H9 (cell line): ENCODE results near the gene DENND1C. TPM values are rescaled to one million over a fixed set of nuclear protein-coding genes. Genes with fewer than 3 reads are reported as not detected.

Experiments used
- DNase-seq: peaks from one replicate; pipeline ENCODE4 v3.0.0-alpha.2; 2017
- H2AFZ ChIP-seq: one replicate; pipeline ENCODE4 v1.6.1; 2013; ENCODE audit warnings: mild to moderate bottlenecking, low read length, control low read depth, moderate library complexity
- H2AK5ac ChIP-seq: 2 replicates; pipeline ENCODE4 v1.6.1; 2013; ENCODE audit warnings: low read length, control low read depth, mixed read lengths; ENCODE audit not compliant: insufficient read length
- H2BK120ac ChIP-seq: one replicate; pipeline ENCODE4 v1.6.1; 2013; ENCODE audit warnings: low read depth, mild to moderate bottlenecking, low read length, control low read depth, inconsistent platforms; ENCODE audit not compliant: poor library complexity, severe bottlenecking
- H2BK12ac ChIP-seq: 2 replicates; pipeline ENCODE4 v1.6.1; 2013; ENCODE audit warnings: low read length, control low read depth, mixed read lengths, low read depth; ENCODE audit not compliant: insufficient read length
- H2BK15ac ChIP-seq: 2 replicates; pipeline ENCODE4 v1.6.1; 2013; ENCODE audit warnings: low read depth, low read length, control low read depth
- H2BK20ac ChIP-seq: one replicate; pipeline ENCODE4 v1.6.1; 2013; ENCODE audit warnings: low read depth, mild to moderate bottlenecking, low read length, control low read depth, inconsistent platforms; ENCODE audit not compliant: poor library complexity, severe bottlenecking
- H2BK5ac ChIP-seq: 2 replicates; pipeline ENCODE4 v1.6.1; 2013; ENCODE audit warnings: low read length, control low read depth, mixed read lengths; ENCODE audit not compliant: insufficient read length
- H3K14ac ChIP-seq: 2 replicates; pipeline ENCODE4 v1.6.1; 2013; ENCODE audit warnings: low read length, control low read depth; ENCODE audit not compliant: insufficient read depth
- H3K18ac ChIP-seq: 2 replicates; pipeline ENCODE4 v1.6.1; 2013; ENCODE audit warnings: low read depth, mild to moderate bottlenecking, mixed read lengths, low read length, control low read depth; ENCODE audit not compliant: insufficient read length
- H3K23ac ChIP-seq: 2 replicates; pipeline ENCODE4 v1.6.1; 2013; ENCODE audit warnings: low read length, control low read depth, mixed read lengths, low read depth; ENCODE audit not compliant: insufficient read length
- H3K23me2 ChIP-seq: 2 replicates; pipeline ENCODE4 v1.6.1; 2013; ENCODE audit warnings: low read depth, mild to moderate bottlenecking, mixed read lengths, low read length, control low read depth; ENCODE audit not compliant: insufficient read length, poor library complexity, severe bottlenecking
- H3K27ac ChIP-seq: 2 replicates; pipeline ENCODE4 v1.5.1; 2013; ENCODE audit warnings: low read length, control low read depth, mixed read lengths, low read depth; ENCODE audit not compliant: insufficient read length
- H3K27me3 ChIP-seq: 2 replicates; pipeline ENCODE4 v1.6.1; 2013; ENCODE audit warnings: low read length, control low read depth, inconsistent platforms; ENCODE audit not compliant: insufficient read depth
- H3K4ac ChIP-seq: 2 replicates; pipeline ENCODE4 v1.6.1; 2013; ENCODE audit warnings: low read depth, mild to moderate bottlenecking, control low read depth, inconsistent platforms, low read length, moderate library complexity
- H3K4me1 ChIP-seq: 2 replicates; pipeline ENCODE4 v1.6.1; 2013; ENCODE audit warnings: low read length, control low read depth, inconsistent platforms; ENCODE audit not compliant: insufficient read depth
- H3K4me2 ChIP-seq: 2 replicates; pipeline ENCODE4 v1.6.1; 2013; ENCODE audit warnings: low read length, control low read depth, mixed read lengths; ENCODE audit not compliant: insufficient read length, insufficient read depth
- H3K56ac ChIP-seq: 2 replicates; pipeline ENCODE4 v1.6.1; 2013; ENCODE audit warnings: low read depth, mild to moderate bottlenecking, mixed read lengths, low read length, control low read depth; ENCODE audit not compliant: insufficient read length
- H3K79me1 ChIP-seq: 2 replicates; pipeline ENCODE4 v1.6.1; 2013; ENCODE audit warnings: low read depth, mild to moderate bottlenecking, moderate library complexity, low read length, control low read depth, inconsistent platforms; ENCODE audit not compliant: insufficient read depth, poor library complexity, severe bottlenecking
- H3K79me2 ChIP-seq: 2 replicates; pipeline ENCODE4 v1.6.1; 2013; ENCODE audit warnings: low read length, control low read depth, inconsistent platforms; ENCODE audit not compliant: insufficient read depth
- H3K9ac ChIP-seq: 2 replicates; pipeline ENCODE4 v1.6.1; 2013; ENCODE audit warnings: low read length, control low read depth, mixed read lengths; ENCODE audit not compliant: insufficient read length; ENCODE audit errors: extremely low read depth
- H3K9me3 ChIP-seq: one replicate; pipeline ENCODE4 v1.6.1; 2013; ENCODE audit warnings: low read depth, low read length, inconsistent platforms; ENCODE audit not compliant: control insufficient read depth
- H3T11ph ChIP-seq: one replicate; pipeline ENCODE4 v1.6.1; 2013; ENCODE audit warnings: mild to moderate bottlenecking, low read length, control low read depth, inconsistent platforms
- H4K20me1 ChIP-seq: one replicate; pipeline ENCODE4 v1.6.1; 2013; ENCODE audit not compliant: control insufficient read depth, insufficient read length, insufficient read depth
- H4K5ac ChIP-seq: 2 replicates; pipeline ENCODE4 v1.6.1; 2013; ENCODE audit warnings: low read depth, mild to moderate bottlenecking, mixed read lengths, low read length, control low read depth; ENCODE audit not compliant: insufficient read length
- H4K8ac ChIP-seq: replicated peaks from 2 replicates; pipeline ENCODE4 v1.6.1; 2013; ENCODE audit warnings: low read length, control low read depth, mixed read lengths, low read depth; ENCODE audit not compliant: insufficient read length
- H4K91ac ChIP-seq: 2 replicates; pipeline ENCODE4 v1.6.1; 2013; ENCODE audit warnings: low read depth, mild to moderate bottlenecking, moderate library complexity, mixed read lengths, low read length, control low read depth; ENCODE audit not compliant: insufficient read length
- H3K27ac Mint-ChIP-seq, 3 experiments: 2 replicates in 2 of 3; 3 replicates in 1 of 3; pipeline ENCODE4 v1.8.0; 2020 to 2021; ENCODE audit warnings: mixed read lengths in 3 of 3, mild to moderate bottlenecking in 1 of 3, moderate library complexity in 1 of 3
- H3K27me3 Mint-ChIP-seq: 2 replicates; pipeline ENCODE4 v1.8.0; 2021; ENCODE audit warnings: low read depth, mild to moderate bottlenecking, moderate library complexity, mixed read lengths
- H3K36me3 Mint-ChIP-seq, 3 experiments: 2 replicates in 2 of 3; 3 replicates in 1 of 3; pipeline ENCODE4 v1.8.0; 2020 to 2021; ENCODE audit warnings: low read depth in 3 of 3, mixed read lengths in 3 of 3; ENCODE audit not compliant: insufficient read depth in 1 of 3
- H3K4me1 Mint-ChIP-seq, 2 experiments: 2 replicates each; pipeline ENCODE4 v1.8.0; 2020; ENCODE audit warnings: mixed read lengths in 2 of 2
- H3K4me3 Mint-ChIP-seq, 2 experiments: 2 replicates in 1 of 2; 3 replicates in 1 of 2; pipeline ENCODE4 v1.8.0; 2020 to 2021; ENCODE audit warnings: mild to moderate bottlenecking in 2 of 2, mixed read lengths in 2 of 2, moderate library complexity in 1 of 2
- H3K9me3 Mint-ChIP-seq, 2 experiments: 2 replicates in 1 of 2; 3 replicates in 1 of 2; pipeline ENCODE4 v1.8.0; 2020; ENCODE audit warnings: mild to moderate bottlenecking in 2 of 2, mixed read lengths in 2 of 2, moderate library complexity in 1 of 2
- WGBS: extraction: QIAGEN DNeasy Blood & Tissue Kit; methylation state at CpG from one replicate; pipeline ENCODE4 v1.1.7; 2013; ENCODE audit warnings: missing lambda C conversion rate, low lambda C conversion rate, mixed read lengths; ENCODE audit not compliant: insufficient read length; ENCODE audit errors: extremely low coverage; 5-methylcytosine and 5-hydroxymethylcytosine counted together
- total RNA-seq: library from RNA; stranded (reverse); gene quantifications from 2 replicates; pipeline ENCODE4 v1.2.1, GENCODE V29; 2021
- TF ChIP-seq, protein P1 (sequence below): fragments of 200-600 bp; sonication (generic); conservative IDR thresholded peaks from 3 replicates; pipeline ENCODE4 v1.8.0; 2021; ENCODE audit warnings: antibody characterized with exemption, mild to moderate bottlenecking

Gene DENND1C
- total RNA-seq, 1 experiment from 2014 or later, result 2.4 TPM

DNA sequence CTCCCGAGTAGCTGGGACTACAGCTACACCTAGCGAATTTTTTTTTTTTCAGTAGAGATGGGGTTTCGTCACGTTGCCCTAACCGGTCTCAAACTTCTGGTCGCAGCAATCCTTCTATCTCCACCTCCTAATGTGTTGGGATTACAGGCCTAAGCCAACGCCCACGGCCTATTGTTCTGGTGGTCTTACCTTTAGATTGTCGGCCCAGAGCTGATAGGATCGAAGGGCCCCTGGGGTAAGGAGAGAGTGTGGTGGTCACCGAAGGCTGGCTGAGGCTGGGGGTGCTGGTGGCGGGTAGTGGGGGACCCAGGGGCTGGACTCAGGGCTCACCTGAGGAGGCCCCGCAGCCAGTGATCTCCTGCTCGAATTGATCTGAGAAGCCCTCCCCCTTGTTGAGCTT lies 10.5 kb downstream of the DENND1C start:
- Histone ChIP-seq H3K79me2 (no peaks in the 10 kb centered on the region), H3K4me2 (no peak overlapping the region), H2AK5ac (no peak overlapping the region), H2AFZ (no peak overlapping the region), H3K4me1 (no peaks in the 10 kb centered on the region), H3T11ph (no peak overlapping the region), H2BK5ac (no peak overlapping the region), H4K20me1 (no peaks in the 10 kb centered on the region), H3K23me2 (peaks cover 10% of the 10 kb centered on the region), H3K23ac (no peak overlapping the region), H4K8ac (no peak overlapping the region), H3K9me3 (no peaks in the 10 kb centered on the region), H3K18ac (no peak overlapping the region), H3K27ac (no peak overlapping the region), H3K56ac (no peak overlapping the region), H2BK12ac (no peak overlapping the region), H3K27me3 (no peaks in the 10 kb centered on the region; the same call in 1 of the 2 replicates), H4K5ac (no peak overlapping the region), H2BK20ac (no peak overlapping the region), H2BK120ac (no peak overlapping the region), H3K4ac (no peak overlapping the region), H3K9ac (no peak overlapping the region), H3K79me1 (no peaks in the 10 kb centered on the region), H3K14ac (no peak overlapping the region), H2BK15ac (no peak overlapping the region), H4K91ac (no peak overlapping the region)
- no peaks in the 10 kb centered on the region for H3K9me3 Mint-ChIP-seq
- no peak for DNase-seq
- TF ChIP-seq, protein P1, sequence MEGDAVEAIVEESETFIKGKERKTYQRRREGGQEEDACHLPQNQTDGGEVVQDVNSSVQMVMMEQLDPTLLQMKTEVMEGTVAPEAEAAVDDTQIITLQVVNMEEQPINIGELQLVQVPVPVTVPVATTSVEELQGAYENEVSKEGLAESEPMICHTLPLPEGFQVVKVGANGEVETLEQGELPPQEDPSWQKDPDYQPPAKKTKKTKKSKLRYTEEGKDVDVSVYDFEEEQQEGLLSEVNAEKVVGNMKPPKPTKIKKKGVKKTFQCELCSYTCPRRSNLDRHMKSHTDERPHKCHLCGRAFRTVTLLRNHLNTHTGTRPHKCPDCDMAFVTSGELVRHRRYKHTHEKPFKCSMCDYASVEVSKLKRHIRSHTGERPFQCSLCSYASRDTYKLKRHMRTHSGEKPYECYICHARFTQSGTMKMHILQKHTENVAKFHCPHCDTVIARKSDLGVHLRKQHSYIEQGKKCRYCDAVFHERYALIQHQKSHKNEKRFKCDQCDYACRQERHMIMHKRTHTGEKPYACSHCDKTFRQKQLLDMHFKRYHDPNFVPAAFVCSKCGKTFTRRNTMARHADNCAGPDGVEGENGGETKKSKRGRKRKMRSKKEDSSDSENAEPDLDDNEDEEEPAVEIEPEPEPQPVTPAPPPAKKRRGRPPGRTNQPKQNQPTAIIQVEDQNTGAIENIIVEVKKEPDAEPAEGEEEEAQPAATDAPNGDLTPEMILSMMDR, result no peak
- peaks cover 0 to 20% (median 14%) of the 10 kb centered on the region in 3 experiments; a peak in 6 of 7 replicates for H3K36me3 Mint-ChIP-seq
- peaks cover 9 to 25% of the 10 kb centered on the region in 2 experiments for H3K4me1 Mint-ChIP-seq
- peaks cover 17% of the 10 kb centered on the region for H3K27me3 Mint-ChIP-seq
- H3K4me3 Mint-ChIP-seq, result 0 out of 5 replicates have a peak overlapping the region, but pooled peaks of 1 of the 2 experiments have one; percentile 32
- WGBS, result no CpG with 5 or more reads among the region's 14 CpGs
- H3K27ac Mint-ChIP-seq, result peak overlapping the region in 2 of 3 experiments; percentile 39 to 61; a peak in 2 of 7 replicates
